ENCODE data around the gene SLIT3.

DNA sequence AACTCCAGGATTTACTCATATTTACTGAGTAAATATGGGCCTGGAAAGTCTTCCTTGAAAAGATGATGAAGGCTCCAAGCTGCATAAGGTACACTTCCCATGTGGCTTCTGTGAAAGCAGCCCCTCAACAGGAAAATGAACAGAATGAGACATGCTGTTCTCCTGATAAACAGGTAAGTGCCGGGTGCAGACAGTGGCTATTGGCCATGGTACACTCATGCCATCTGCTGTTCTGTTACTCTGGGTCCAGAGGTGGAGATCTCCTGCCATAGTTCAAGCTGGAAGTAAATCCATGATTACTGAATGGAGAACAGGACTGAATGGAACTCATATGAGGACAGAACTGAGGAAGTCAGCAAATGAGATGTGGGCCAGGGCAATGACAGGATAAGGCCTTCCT, 103.6 kb downstream of the SLIT3 start:
- TF ChIP-seq ESRRA (IDR thresholded peaks at IDR 0.05; ENCODE audit: low read length): no peak
- TF ChIP-seq SP1 (IDR thresholded peaks at IDR 0.05; ENCODE audit: low read depth, low read length): no peak
- TF ChIP-seq, protein P1, sequence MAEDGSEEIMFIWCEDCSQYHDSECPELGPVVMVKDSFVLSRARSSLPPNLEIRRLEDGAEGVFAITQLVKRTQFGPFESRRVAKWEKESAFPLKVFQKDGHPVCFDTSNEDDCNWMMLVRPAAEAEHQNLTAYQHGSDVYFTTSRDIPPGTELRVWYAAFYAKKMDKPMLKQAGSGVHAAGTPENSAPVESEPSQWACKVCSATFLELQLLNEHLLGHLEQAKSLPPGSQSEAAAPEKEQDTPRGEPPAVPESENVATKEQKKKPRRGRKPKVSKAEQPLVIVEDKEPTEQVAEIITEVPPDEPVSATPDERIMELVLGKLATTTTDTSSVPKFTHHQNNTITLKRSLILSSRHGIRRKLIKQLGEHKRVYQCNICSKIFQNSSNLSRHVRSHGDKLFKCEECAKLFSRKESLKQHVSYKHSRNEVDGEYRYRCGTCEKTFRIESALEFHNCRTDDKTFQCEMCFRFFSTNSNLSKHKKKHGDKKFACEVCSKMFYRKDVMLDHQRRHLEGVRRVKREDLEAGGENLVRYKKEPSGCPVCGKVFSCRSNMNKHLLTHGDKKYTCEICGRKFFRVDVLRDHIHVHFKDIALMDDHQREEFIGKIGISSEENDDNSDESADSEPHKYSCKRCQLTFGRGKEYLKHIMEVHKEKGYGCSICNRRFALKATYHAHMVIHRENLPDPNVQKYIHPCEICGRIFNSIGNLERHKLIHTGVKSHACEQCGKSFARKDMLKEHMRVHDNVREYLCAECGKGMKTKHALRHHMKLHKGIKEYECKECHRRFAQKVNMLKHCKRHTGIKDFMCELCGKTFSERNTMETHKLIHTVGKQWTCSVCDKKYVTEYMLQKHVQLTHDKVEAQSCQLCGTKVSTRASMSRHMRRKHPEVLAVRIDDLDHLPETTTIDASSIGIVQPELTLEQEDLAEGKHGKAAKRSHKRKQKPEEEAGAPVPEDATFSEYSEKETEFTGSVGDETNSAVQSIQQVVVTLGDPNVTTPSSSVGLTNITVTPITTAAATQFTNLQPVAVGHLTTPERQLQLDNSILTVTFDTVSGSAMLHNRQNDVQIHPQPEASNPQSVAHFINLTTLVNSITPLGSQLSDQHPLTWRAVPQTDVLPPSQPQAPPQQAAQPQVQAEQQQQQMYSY (CRISPR knock-in tag; IDR thresholded peaks at IDR 0.05): no peak
- TF ChIP-seq, protein P2, sequence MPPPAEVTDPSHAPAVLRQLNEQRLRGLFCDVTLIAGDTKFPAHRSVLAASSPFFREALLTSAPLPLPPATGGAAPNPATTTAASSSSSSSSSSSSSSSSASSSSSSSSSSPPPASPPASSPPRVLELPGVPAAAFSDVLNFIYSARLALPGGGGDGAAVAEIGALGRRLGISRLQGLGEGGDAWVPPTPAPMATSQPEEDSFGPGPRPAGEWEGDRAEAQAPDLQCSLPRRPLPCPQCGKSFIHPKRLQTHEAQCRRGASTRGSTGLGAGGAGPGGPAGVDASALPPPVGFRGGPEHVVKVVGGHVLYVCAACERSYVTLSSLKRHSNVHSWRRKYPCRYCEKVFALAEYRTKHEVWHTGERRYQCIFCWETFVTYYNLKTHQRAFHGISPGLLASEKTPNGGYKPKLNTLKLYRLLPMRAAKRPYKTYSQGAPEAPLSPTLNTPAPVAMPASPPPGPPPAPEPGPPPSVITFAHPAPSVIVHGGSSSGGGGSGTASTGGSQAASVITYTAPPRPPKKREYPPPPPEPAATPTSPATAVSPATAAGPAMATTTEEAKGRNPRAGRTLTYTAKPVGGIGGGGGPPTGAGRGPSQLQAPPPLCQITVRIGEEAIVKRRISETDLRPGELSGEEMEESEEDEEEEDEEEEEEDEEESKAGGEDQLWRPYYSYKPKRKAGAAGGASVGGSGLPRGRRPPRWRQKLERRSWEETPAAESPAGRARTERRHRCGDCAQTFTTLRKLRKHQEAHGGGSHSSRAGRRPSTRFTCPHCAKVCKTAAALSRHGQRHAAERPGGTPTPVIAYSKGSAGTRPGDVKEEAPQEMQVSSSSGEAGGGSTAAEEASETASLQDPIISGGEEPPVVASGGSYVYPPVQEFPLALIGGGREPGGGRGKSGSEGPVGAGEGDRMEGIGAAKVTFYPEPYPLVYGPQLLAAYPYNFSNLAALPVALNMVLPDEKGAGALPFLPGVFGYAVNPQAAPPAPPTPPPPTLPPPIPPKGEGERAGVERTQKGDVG (CRISPR knock-in tag; IDR thresholded peaks at IDR 0.05): no peak
- TF ChIP-seq MEF2A (IDR thresholded peaks at IDR 0.05; ENCODE audit: insufficient read depth, low read depth, low read length): no peak
- no peak for TF ChIP-seq POLR2A (IDR thresholded peaks at IDR 0.05; ENCODE audit: low read depth, low read length)
- TF ChIP-seq, protein P3, sequence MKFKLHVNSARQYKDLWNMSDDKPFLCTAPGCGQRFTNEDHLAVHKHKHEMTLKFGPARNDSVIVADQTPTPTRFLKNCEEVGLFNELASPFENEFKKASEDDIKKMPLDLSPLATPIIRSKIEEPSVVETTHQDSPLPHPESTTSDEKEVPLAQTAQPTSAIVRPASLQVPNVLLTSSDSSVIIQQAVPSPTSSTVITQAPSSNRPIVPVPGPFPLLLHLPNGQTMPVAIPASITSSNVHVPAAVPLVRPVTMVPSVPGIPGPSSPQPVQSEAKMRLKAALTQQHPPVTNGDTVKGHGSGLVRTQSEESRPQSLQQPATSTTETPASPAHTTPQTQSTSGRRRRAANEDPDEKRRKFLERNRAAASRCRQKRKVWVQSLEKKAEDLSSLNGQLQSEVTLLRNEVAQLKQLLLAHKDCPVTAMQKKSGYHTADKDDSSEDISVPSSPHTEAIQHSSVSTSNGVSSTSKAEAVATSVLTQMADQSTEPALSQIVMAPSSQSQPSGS (IDR thresholded peaks at IDR 0.05; ENCODE audit: low read length): no peak
- no peak for TF ChIP-seq KAT2A (conservative IDR thresholded peaks at IDR 0.05; ENCODE audit: control insufficient read depth, low read depth, low read length)
- TF ChIP-seq HDGF (IDR thresholded peaks at IDR 0.05): no peak
- TF ChIP-seq FOXK2 (IDR thresholded peaks at IDR 0.05): no peak
- TF ChIP-seq, protein P4, sequence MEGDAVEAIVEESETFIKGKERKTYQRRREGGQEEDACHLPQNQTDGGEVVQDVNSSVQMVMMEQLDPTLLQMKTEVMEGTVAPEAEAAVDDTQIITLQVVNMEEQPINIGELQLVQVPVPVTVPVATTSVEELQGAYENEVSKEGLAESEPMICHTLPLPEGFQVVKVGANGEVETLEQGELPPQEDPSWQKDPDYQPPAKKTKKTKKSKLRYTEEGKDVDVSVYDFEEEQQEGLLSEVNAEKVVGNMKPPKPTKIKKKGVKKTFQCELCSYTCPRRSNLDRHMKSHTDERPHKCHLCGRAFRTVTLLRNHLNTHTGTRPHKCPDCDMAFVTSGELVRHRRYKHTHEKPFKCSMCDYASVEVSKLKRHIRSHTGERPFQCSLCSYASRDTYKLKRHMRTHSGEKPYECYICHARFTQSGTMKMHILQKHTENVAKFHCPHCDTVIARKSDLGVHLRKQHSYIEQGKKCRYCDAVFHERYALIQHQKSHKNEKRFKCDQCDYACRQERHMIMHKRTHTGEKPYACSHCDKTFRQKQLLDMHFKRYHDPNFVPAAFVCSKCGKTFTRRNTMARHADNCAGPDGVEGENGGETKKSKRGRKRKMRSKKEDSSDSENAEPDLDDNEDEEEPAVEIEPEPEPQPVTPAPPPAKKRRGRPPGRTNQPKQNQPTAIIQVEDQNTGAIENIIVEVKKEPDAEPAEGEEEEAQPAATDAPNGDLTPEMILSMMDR (IDR thresholded peaks at IDR 0.05 in 2 of 3, conservative IDR thresholded peaks at IDR 0.05 in 1 of 3; ENCODE audit: control insufficient read depth in 2 of 3, extremely low read depth in 1 of 3, insufficient read depth in 1 of 3, low read depth in 3 of 3, low read length in 3 of 3): no peak
- TF ChIP-seq EP300 (IDR thresholded peaks at IDR 0.05; ENCODE audit: borderline replicate concordance in 1 of 2, control insufficient read depth in 1 of 2, low read depth in 2 of 2, low read length in 2 of 2): no peak
- TF ChIP-seq NR2C1 (IDR thresholded peaks at IDR 0.05): no peak
- no peak for TF ChIP-seq BRCA1 (IDR thresholded peaks at IDR 0.05; ENCODE audit: low read depth, low read length)
